Ovary (tissue), 9 donors: Measurements from ENCODE around the gene SRC. TPM values are rescaled to one million over a fixed set of nuclear protein-coding genes. Genes with fewer than 3 reads are reported as not detected.

Experiments
- DNase-seq, 5 donors: peaks; one replicate each; pipeline ENCODE4 v3.0.0-alpha.2; 2019 to 2020
- H3K27ac ChIP-seq, 2 donors: fragments of 200-600 bp; one replicate each; pipeline versions ENCODE4 v1.5.1 to v1.8.0; 2019 to 2022
- H3K27me3 ChIP-seq: fragments of 200-600 bp; one replicate; pipeline ENCODE4 v1.8.0; 2022
- H3K36me3 ChIP-seq: fragments of 200-600 bp; sonication (generic); one replicate; pipeline ENCODE4 v1.5.1; 2019
- H3K4me1 ChIP-seq: one replicate; pipeline ENCODE4 v1.8.1; 2013; ENCODE audit warnings: mild to moderate bottlenecking, moderate library complexity; ENCODE audit not compliant: insufficient read depth
- H3K4me3 ChIP-seq: fragments of 200-600 bp; sonication (generic); one replicate; pipeline ENCODE4 v1.5.1; 2017
- H3K9me3 ChIP-seq, 2 donors: fragments of 200-600 bp in 1 of 2; sonication (generic) in 1 of 2; one replicate each; pipeline versions ENCODE4 v1.5.1 to v1.8.1; 2013 to 2019; ENCODE audit warnings: mild to moderate bottlenecking in 1 of 2, moderate library complexity in 1 of 2
- CTCF ChIP-seq, 3 donors: fragments of 450-650 bp in 2 of 3; fragments of 200-600 bp in 1 of 3; IDR thresholded peaks; one replicate each; pipeline versions ENCODE4 v1.5.1 to v1.8.0; 2016 to 2022; ENCODE audit warnings: antibody characterized with exemption in 3 of 3, mild to moderate bottlenecking in 1 of 3
- EP300 ChIP-seq: sonication (generic); formaldehyde crosslinking; IDR thresholded peaks from one replicate; pipeline ENCODE4 v1.6.1; 2017; ENCODE audit warnings: antibody characterized with exemption
- POLR2A ChIP-seq: fragments of 450-650 bp; IDR thresholded peaks from one replicate; pipeline ENCODE4 v1.6.1; 2017; ENCODE audit warnings: antibody characterized with exemption, mild to moderate bottlenecking, moderate library complexity
- WGBS, 3 donors: extraction: QIAGEN DNeasy Blood & Tissue Kit in 1 of 3; methylation state at CpG; one replicate each; pipeline versions ENCODE4 v1.1.5 to v1.1.7; 2013 to 2017; 5-methylcytosine and 5-hydroxymethylcytosine counted together
- intact Hi-C, 4 donors: fragments of 100-400 bp; cut with DNase I; formaldehyde crosslinking; loops; one replicate each; pipeline versions ENCODE4 v1.11.0 to v1.15.1; 2022 to 2023
- polyA plus RNA-seq, 2 donors: library from polyadenylated mRNA; stranded (reverse); fragments of 200-250 nt in 1 of 2; fragments of 350-450 nt in 1 of 2; fragmentation: Illumina TruSeq in 1 of 2; extraction: RNeasy Lipid Tissue Mini Kit (QIAGEN cat#74804) in 1 of 2; gene quantifications; one replicate each; pipeline ENCODE4 v1.2.3, GENCODE V29; 2013 to 2014
- total RNA-seq, 7 donors: library from RNA; depleted of rRNA in 2 of 7; stranded (reverse); fragments of >200 nt in 2 of 7; fragmentation: NEBNext Ultra II Directional in 3 of 7; extraction: Animal tissue kit (Norgen Biotek cat#: 25700) in 3 of 7; gene quantifications; one replicate each; pipeline versions ENCODE4 v1.1.0 to v1.2.4, GENCODE V29; 2016 to 2023
- donor health status: DM: no; HTN: no; CAD: no; lungs with moderate emphysema.
- donor health status: DM: no; HTN: no; CAD: no.
- donor health status: Bipolar disorder and iron deficiency.
- donor health status: DM: yes; HTN: yes; CAD: no.
- donor health status: DM: no; HTN: no; CAD: no.
- donor health status: DM: yes; HTN: yes; CAD: no.

The SRC gene
- total and polyA plus RNA-seq, 9 donors, result 17.0 to 72.7 (median 34.7) TPM

- Histone ChIP-seq H3K4me1 (no peaks in the 10 kb centered on the region), H3K27me3 (no peaks in the 10 kb centered on the region), H3K27ac (no peak overlapping the region), H3K9me3 (no peaks in the 10 kb centered on the region), H3K36me3 (no peaks in the 10 kb centered on the region), H3K4me3 (no peak overlapping the region)
- WGBS, 3 donors, result 71 to 75% (median 75%) methylated on average over 3 of the region's 3 CpGs
- intact Hi-C loops, result loop anchor here in 1 of 4 donors (5.0 kb wide), 1 partner anchor 1020 kb away; no protein-coding TSS in a partner anchor
- TF ChIP-seq EP300 (no peak), CTCF (IDR thresholded peaks at IDR 0.05) (no peak), POLR2A (no peak)
- DNase-seq, result no peak
Observed at GRCh38 chr20:37426978-37427377, 81.0 kb downstream of the SRC start.

- no peak for DNase-seq
- no peak overlapping the region for H3K27ac ChIP-seq
- TF ChIP-seq POLR2A (no peak), EP300 (no peak), CTCF (IDR thresholded peaks at IDR 0.05) (no peak)
- intact Hi-C loops, result no loop called here
- H3K9me3 ChIP-seq, result no peaks in the 10 kb centered on the region
- no peaks in the 10 kb centered on the region for H3K4me1 ChIP-seq
- H3K4me3 ChIP-seq, result no peak overlapping the region
- H3K27me3 ChIP-seq, result no peaks in the 10 kb centered on the region
- no peaks in the 10 kb centered on the region for H3K36me3 ChIP-seq
Observed at GRCh38 chr20:37430044-37430443, 84.1 kb downstream of the SRC start.

GRCh38 chr20:37430778-37431460 is 85.0 kb downstream of the SRC start:
- WGBS, 3 donors, result 73 to 79% (median 79%) methylated on average over 7 of the region's 7 CpGs
- no peaks in the 10 kb centered on the region for H3K9me3 ChIP-seq
- H3K4me3 ChIP-seq, result no peak overlapping the region
- H3K27me3 ChIP-seq, result no peaks in the 10 kb centered on the region
- H3K27ac ChIP-seq, result no peak overlapping the region
- H3K4me1 ChIP-seq, result no peaks in the 10 kb centered on the region
- intact Hi-C loops, result no loop called here
- H3K36me3 ChIP-seq, result no peaks in the 10 kb centered on the region
- DNase-seq, result no peak
- TF ChIP-seq EP300 (no peak), CTCF (IDR thresholded peaks at IDR 0.05) (no peak), POLR2A (no peak)

GRCh38 chr20:37431786-37432185 is 85.8 kb downstream of the SRC start:
- Histone ChIP-seq H3K27me3 (no peaks in the 10 kb centered on the region), H3K4me1 (no peaks in the 10 kb centered on the region), H3K36me3 (no peaks in the 10 kb centered on the region), H3K27ac (no peak overlapping the region), H3K9me3 (no peaks in the 10 kb centered on the region), H3K4me3 (no peak overlapping the region)
- 85 to 91% (median 91%) methylated on average over 12 of the region's 12 CpGs for WGBS, 3 donors
- no peak for DNase-seq
- no peak for TF ChIP-seq CTCF (IDR thresholded peaks at IDR 0.05)
- no peak for TF ChIP-seq POLR2A
- TF ChIP-seq EP300, result no peak
- intact Hi-C loops, result no loop called here
